K562 (cell line): ENCODE data around the gene RBM34. TPM values are rescaled to one million over a fixed set of nuclear protein-coding genes. Genes with fewer than 3 reads are reported as not detected.

Experiments used
- CC2D1A ChIP-seq: fragments of 450-650 bp; IDR thresholded peaks from 2 replicates; pipeline ENCODE4 v1.6.1; 2017; ENCODE audit warnings: mild to moderate bottlenecking
- HNRNPL ChIP-seq: fragments of 200-400 bp; formaldehyde crosslinking; IDR thresholded peaks from 2 replicates; pipeline ENCODE4 v1.6.1; 2017; ENCODE audit warnings: low read depth, mild to moderate bottlenecking, low read length
- MBD2 ChIP-seq: sonication (generic); IDR thresholded peaks from 2 replicates; pipeline ENCODE4 v1.6.1; 2016; ENCODE audit warnings: low read depth, borderline replicate concordance
- NFATC3 ChIP-seq: fragments of 450-650 bp; IDR thresholded peaks from 2 replicates; pipeline ENCODE4 v1.6.1; 2017; ENCODE audit warnings: mild to moderate bottlenecking
- NFXL1 ChIP-seq: fragments of 450-650 bp; formaldehyde crosslinking; IDR thresholded peaks from 2 replicates; pipeline ENCODE4 v1.4.0; 2021; ENCODE audit warnings: mild to moderate bottlenecking
- NONO ChIP-seq, 2 experiments: fragments of 200-400 bp in 1 of 2; fragments of 450-650 bp in 1 of 2; formaldehyde crosslinking in 1 of 2; IDR thresholded peaks; 2 replicates each; pipeline ENCODE4 v1.6.1; 2017; ENCODE audit warnings: low read depth in 2 of 2, mild to moderate bottlenecking in 2 of 2, moderate library complexity in 2 of 2, low read length in 1 of 2
- RCOR1 ChIP-seq, 2 experiments: IDR thresholded peaks; 2 replicates each; pipeline ENCODE4 v1.6.1; 2012; ENCODE audit warnings: low read depth in 2 of 2, low read length in 2 of 2, borderline replicate concordance in 1 of 2, improper control_type of control experiment in 1 of 2
- SRF ChIP-seq, 2 experiments: fragments of 250-450, 450-650 bp in 1 of 2; sonication (Bioruptor Pico) in 1 of 2; sonication (generic) in 1 of 2; formaldehyde crosslinking; IDR thresholded peaks; 2 replicates each; pipeline versions ENCODE4 v1.5.0 to v1.5.1; 2020 to 2022; ENCODE audit warnings: mild to moderate bottlenecking in 1 of 2, missing genetic modification reagents in 1 of 2
- TRIM28 ChIP-seq: fragments of 450-650 bp; IDR thresholded peaks from 2 replicates; pipeline ENCODE4 v1.6.1; 2017
- ZNF134 ChIP-seq: fragments of 250-450 bp; sonication (Bioruptor Pico); conservative IDR thresholded peaks from 2 replicates; pipeline ENCODE4 v1.4.0; 2020
- ZNF324 ChIP-seq: fragments of 250-450 bp; sonication (Bioruptor Pico); IDR thresholded peaks from 2 replicates; pipeline ENCODE4 v1.4.0; 2020; ENCODE audit warnings: mild to moderate bottlenecking
- ZNF584 ChIP-seq: fragments of 200-800 bp; sonication (Bioruptor generic); IDR thresholded peaks from 2 replicates; pipeline ENCODE4 v1.6.1; 2016; ENCODE audit warnings: low read depth, mild to moderate bottlenecking, missing genetic modification characterization, missing compliant biosample characterization
- polyA plus RNA-seq, 8 experiments: library from polyadenylated mRNA; depleted of rRNA in 4 of 8; stranded (reverse) in 5 of 8; unstranded in 3 of 8; fragments of >200 nt; fragmentation: Nextera tagmentation in 2 of 8; fragmentation: Illumina TruSeq in 1 of 8; extraction: Ambion mirVana in 2 of 8; extraction: Trizol in 1 of 8; gene quantifications; 2 replicates each; pipeline versions ENCODE4 v1.2.1 to v1.2.3, GENCODE V29; 2011 to 2014; ENCODE audit warnings: inconsistent platforms in 1 of 8, missing spikeins in 1 of 8
- total RNA-seq, 7 experiments: library from RNA; depleted of rRNA in 6 of 7; stranded (reverse); fragments of >200 nt in 6 of 7; fragmentation: Illumina TruSeq in 2 of 7; extraction: Trizol in 2 of 7; gene quantifications; 2 replicates each; pipeline versions ENCODE4 v1.2.1 to v1.2.3, GENCODE V29; 2011 to 2021; ENCODE audit warnings: low replicate concordance in 1 of 7
- TF ChIP-seq, protein P1 (sequence below), 2 experiments: IDR thresholded peaks in 1 of 2; conservative IDR thresholded peaks in 1 of 2; 2 replicates each; pipeline ENCODE4 v1.6.1; 2016; ENCODE audit warnings: low read depth in 2 of 2, mild to moderate bottlenecking in 1 of 2, missing compliant biosample characterization in 1 of 2, missing genetic modification characterization in 1 of 2, moderate library complexity in 1 of 2
- TF ChIP-seq, protein P2 (sequence below): fragments of 450-650 bp; formaldehyde crosslinking; conservative IDR thresholded peaks from 2 replicates; pipeline ENCODE4 v1.4.0; 2022; ENCODE audit warnings: mild to moderate bottlenecking, missing genetic modification characterization
- TF ChIP-seq, protein P3 (sequence below): fragments of 450-650 bp; IDR thresholded peaks from 2 replicates; pipeline ENCODE4 v1.6.1; 2017; ENCODE audit warnings: antibody characterized with exemption, mild to moderate bottlenecking
- TF ChIP-seq, protein P4 (sequence below), 3 experiments: IDR thresholded peaks in 2 of 3; conservative IDR thresholded peaks in 1 of 3; 2 replicates each; pipeline ENCODE4 v1.5.1; 2011 to 2012; ENCODE audit warnings: low read length in 3 of 3, mild to moderate bottlenecking in 3 of 3, control low read depth in 2 of 3, improper control_type of control experiment in 1 of 3, inconsistent platforms in 1 of 3, low read depth in 1 of 3, mixed read lengths in 1 of 3, moderate library complexity in 1 of 3; ENCODE audit not compliant: insufficient read depth in 2 of 3

Gene RBM34
- total and polyA plus RNA-seq, 9 of the 15 experiments (the other 6 are each of a cell fraction or from before 2014, with no cell fraction given), result 64.0 to 178 (median 124) TPM

DNA sequence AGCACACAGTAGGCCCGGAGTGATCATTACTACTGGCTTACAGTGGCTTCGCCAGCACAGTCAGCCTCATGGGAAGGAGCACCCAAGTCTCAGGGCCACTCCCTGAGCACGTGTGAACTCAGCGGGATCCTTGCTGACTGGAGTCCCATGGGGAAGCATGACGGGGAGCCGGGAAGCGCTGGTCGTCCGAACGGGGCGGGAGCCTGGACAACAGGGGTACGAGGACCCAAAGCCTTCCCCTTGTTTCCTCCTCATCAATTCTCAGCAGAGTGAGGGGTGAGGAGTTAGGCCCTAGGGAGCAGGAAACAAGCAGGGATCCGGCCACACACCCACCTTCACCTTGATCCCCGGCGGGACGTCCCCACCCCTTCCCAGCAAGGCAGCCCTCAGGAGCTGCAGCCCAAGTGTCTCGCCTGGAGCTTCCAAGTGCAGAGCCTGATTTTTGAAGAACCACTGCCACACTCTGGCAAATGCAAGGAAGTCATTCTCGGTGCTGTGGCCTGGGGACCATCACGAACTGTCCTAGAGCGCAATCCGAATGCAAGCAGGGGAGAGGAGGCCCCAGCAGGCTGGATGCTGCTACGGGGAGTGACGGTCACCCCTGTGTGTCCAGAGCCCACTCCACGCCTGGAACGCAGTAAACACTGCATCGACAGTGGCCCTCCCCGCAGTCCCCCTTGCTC lies 67.9 kb downstream of the RBM34 start (continued):
- no peak for TF ChIP-seq ZNF324 (CRISPR knock-in tag)
- no peak for TF ChIP-seq MBD2
- TF ChIP-seq ZNF584 (CRISPR knock-in tag), result no peak
- TF ChIP-seq, protein P1, sequence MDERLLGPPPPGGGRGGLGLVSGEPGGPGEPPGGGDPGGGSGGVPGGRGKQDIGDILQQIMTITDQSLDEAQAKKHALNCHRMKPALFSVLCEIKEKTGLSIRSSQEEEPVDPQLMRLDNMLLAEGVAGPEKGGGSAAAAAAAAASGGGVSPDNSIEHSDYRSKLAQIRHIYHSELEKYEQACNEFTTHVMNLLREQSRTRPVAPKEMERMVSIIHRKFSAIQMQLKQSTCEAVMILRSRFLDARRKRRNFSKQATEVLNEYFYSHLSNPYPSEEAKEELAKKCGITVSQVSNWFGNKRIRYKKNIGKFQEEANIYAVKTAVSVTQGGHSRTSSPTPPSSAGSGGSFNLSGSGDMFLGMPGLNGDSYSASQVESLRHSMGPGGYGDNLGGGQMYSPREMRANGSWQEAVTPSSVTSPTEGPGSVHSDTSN (CRISPR knock-in tag; IDR thresholded peaks at IDR 0.05; ENCODE audit: low read depth), result no peak
- TF ChIP-seq, protein P1 (tag; conservative IDR thresholded peaks at IDR 0.05; ENCODE audit: low read depth), result no peak
- no peak for TF ChIP-seq SRF (CRISPR knock-in tag; IDR thresholded peaks at IDR 0.05)
- TF ChIP-seq NONO (IDR thresholded peaks at IDR 0.05; ENCODE audit: low read depth in 2 of 2, low read length in 1 of 2), result no peak
- TF ChIP-seq, protein P2, sequence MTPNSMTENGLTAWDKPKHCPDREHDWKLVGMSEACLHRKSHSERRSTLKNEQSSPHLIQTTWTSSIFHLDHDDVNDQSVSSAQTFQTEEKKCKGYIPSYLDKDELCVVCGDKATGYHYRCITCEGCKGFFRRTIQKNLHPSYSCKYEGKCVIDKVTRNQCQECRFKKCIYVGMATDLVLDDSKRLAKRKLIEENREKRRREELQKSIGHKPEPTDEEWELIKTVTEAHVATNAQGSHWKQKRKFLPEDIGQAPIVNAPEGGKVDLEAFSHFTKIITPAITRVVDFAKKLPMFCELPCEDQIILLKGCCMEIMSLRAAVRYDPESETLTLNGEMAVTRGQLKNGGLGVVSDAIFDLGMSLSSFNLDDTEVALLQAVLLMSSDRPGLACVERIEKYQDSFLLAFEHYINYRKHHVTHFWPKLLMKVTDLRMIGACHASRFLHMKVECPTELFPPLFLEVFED, result no peak
- TF ChIP-seq, protein P3, sequence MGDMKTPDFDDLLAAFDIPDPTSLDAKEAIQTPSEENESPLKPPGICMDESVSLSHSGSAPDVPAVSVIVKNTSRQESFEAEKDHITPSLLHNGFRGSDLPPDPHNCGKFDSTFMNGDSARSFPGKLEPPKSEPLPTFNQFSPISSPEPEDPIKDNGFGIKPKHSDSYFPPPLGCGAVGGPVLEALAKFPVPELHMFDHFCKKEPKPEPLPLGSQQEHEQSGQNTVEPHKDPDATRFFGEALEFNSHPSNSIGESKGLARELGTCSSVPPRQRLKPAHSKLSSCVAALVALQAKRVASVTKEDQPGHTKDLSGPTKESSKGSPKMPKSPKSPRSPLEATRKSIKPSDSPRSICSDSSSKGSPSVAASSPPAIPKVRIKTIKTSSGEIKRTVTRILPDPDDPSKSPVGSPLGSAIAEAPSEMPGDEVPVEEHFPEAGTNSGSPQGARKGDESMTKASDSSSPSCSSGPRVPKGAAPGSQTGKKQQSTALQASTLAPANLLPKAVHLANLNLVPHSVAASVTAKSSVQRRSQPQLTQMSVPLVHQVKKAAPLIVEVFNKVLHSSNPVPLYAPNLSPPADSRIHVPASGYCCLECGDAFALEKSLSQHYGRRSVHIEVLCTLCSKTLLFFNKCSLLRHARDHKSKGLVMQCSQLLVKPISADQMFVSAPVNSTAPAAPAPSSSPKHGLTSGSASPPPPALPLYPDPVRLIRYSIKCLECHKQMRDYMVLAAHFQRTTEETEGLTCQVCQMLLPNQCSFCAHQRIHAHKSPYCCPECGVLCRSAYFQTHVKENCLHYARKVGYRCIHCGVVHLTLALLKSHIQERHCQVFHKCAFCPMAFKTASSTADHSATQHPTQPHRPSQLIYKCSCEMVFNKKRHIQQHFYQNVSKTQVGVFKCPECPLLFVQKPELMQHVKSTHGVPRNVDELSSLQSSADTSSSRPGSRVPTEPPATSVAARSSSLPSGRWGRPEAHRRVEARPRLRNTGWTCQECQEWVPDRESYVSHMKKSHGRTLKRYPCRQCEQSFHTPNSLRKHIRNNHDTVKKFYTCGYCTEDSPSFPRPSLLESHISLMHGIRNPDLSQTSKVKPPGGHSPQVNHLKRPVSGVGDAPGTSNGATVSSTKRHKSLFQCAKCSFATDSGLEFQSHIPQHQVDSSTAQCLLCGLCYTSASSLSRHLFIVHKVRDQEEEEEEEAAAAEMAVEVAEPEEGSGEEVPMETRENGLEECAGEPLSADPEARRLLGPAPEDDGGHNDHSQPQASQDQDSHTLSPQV, result no peak
- TF ChIP-seq NFATC3, result no peak
- TF ChIP-seq CC2D1A, result no peak
- TF ChIP-seq, protein P4, sequence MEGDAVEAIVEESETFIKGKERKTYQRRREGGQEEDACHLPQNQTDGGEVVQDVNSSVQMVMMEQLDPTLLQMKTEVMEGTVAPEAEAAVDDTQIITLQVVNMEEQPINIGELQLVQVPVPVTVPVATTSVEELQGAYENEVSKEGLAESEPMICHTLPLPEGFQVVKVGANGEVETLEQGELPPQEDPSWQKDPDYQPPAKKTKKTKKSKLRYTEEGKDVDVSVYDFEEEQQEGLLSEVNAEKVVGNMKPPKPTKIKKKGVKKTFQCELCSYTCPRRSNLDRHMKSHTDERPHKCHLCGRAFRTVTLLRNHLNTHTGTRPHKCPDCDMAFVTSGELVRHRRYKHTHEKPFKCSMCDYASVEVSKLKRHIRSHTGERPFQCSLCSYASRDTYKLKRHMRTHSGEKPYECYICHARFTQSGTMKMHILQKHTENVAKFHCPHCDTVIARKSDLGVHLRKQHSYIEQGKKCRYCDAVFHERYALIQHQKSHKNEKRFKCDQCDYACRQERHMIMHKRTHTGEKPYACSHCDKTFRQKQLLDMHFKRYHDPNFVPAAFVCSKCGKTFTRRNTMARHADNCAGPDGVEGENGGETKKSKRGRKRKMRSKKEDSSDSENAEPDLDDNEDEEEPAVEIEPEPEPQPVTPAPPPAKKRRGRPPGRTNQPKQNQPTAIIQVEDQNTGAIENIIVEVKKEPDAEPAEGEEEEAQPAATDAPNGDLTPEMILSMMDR (IDR thresholded peaks at IDR 0.05 in 2 of 3, conservative IDR thresholded peaks at IDR 0.05 in 1 of 3; ENCODE audit: insufficient read depth in 2 of 3, low read depth in 1 of 3, low read length in 3 of 3), result peak in 2 of 3 experiments; percentile 66 to 76; a peak in 5 of 6 replicates
- TF ChIP-seq TRIM28, result no peak
- no peak for TF ChIP-seq HNRNPL
- no peak for TF ChIP-seq ZNF134
- TF ChIP-seq NFXL1, result no peak
- TF ChIP-seq RCOR1 (IDR thresholded peaks at IDR 0.05; ENCODE audit: borderline replicate concordance in 1 of 2, low read depth in 2 of 2, low read length in 2 of 2), result peak in 1 of 2 experiments; percentile 19; a peak in 1 of 4 replicates
